GM21526 (cell line): ENCODE results near the gene LYG2.
"Not testable (repeated sequence)": the region's sequence is repeated elsewhere in the genome, so short reads cannot be mapped to it uniquely, and the experiment has no call there.

Experiments
- ATAC-seq: cut with Tn5 transposase; IDR thresholded peaks from one replicate; pipeline ENCODE4 v1.9.1; 2021; ENCODE audit warnings: moderate library complexity; ENCODE audit not compliant: unreplicated experiment, low FRiP score

The LYG2 gene

GRCh38 chr2:99201959-99202678, 53.3 kb downstream of the LYG2 start:
- ATAC-seq = no peak

GRCh38 chr2:99200076-99200800, 55.2 kb downstream of the LYG2 start:
- no peak for ATAC-seq

GRCh38 chr2:99198103-99198841, 57.2 kb downstream of the LYG2 start:
- ATAC-seq = no peak

- not testable (repeated sequence) for ATAC-seq
Measured at GRCh38 chr2:99192364-99192763, 63.1 kb downstream of the LYG2 start.
